NCI-H146 (cell line): ENCODE results near the gene AKT2.

ENCODE experiments used
- DNase-seq: peaks from one replicate; lab custom pipeline; 2025; lab: John Stamatoyannopoulos, UW

The AKT2 gene

DNA sequence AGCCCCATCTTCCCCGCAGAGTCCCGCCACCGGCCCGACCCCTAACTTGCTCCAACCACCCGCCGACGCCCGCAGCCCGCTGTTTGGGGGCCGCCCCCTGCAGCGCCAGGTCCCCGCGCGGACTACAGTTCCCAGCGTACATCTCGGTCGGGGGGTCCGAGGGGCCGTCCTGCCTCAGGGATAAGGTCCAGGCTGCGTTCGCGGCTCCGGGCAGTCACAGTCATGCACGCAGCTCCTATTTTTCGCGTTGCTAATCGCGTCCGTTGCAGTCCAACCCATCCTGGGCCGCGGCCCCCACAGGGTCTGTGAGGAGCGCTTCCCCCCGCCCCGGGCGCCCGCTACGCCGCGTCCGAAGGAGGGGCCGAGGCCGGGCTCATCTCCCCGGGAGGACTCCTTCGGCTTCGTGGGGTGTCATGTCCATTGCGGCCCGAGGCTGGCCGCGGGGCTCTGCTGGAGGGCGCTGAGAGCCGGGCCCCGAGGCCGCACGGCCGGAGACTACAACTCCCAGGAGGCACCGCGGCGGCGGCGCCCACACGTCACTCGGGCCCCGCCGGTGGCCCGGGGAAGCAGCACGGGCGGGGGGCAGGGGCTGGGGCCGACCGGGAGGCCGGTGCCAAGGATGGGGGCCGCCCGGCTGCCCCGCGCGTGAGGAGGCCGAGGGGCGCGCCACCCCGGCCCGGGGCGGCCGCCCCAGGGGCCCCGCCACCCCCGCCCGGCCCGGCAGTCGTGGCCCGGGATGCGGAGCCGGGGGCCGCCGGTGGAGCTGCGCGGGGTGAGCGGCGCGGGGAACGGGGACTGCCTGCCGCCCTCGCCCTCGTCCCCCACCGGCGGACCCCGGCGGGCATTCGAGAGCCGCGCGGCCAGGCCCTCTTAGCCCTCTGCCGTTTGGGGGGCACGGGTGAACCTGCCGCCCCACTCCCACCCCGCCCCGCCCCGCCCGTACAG, 94.0 kb downstream of the AKT2 start, which contains the start of gene MAP3K10:
Gene MAP3K10, plus strand, starts transcription at position 536 of the 945 bp plus-strand sequence. CDS start 606 bp downstream, outside the sequence.
- peak; percentile 68 for DNase-seq

- DNase-seq = no peak
Observed at GRCh38 chr19:40184273-40184672, 100.9 kb downstream of the AKT2 start.
